Activated CD4-positive, CD25-positive, alpha-beta regulatory T cell treated with anti-CD3 and anti-CD28 coated beads, Interleukin-2, amount 50 U/mL, for 72 hours (primary cell): ENCODE results near the gene UBA1.
A peak's percentile ranks its signal among the peaks of the same experiment; 100 is the strongest.

Experiments
- DNase-seq: peaks from one replicate; pipeline ENCODE4 v3.0.0; 2021

Gene UBA1

GRCh38 chrX:47215291-47215900 lies 21.8 kb downstream of the UBA1 start:
- no peak for DNase-seq

GRCh38 chrX:47216393-47216925 lies 22.8 kb downstream of the UBA1 start:
- no peak for DNase-seq

GRCh38 chrX:47217121-47217851 lies 23.7 kb downstream of the UBA1 start:
- DNase-seq = no peak

DNA sequence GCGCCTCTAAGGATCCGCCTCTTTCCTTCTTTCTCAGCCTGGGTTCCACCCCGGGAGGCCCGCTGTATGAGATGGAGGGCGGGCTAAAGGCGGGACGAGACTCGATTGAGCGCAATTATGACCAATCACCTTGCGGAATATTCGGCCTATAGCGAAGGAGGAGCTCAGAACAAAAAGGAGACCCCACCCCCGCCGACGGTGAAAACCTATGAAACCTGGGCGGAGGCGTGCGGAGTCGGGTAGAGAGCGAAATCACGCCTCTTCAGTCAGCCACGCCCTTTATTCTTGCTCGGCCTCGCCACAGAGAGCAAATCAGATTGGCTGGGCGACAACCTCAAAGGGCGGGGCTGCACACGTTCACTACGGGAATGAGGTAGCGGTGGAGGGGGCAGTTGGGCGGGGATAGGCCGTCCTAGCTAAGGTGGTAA lies 24.2 kb downstream of the UBA1 start:
- DNase-seq = peak; percentile 96

GRCh38 chrX:47218280-47218919 lies 24.8 kb downstream of the UBA1 start, which contains the start of gene CDK16:
CDK16 (plus strand) TSS chrX:47218681; CDS start chrX:47223558, 4,877 bp downstream.
- peak; percentile 85 for DNase-seq

DNA sequence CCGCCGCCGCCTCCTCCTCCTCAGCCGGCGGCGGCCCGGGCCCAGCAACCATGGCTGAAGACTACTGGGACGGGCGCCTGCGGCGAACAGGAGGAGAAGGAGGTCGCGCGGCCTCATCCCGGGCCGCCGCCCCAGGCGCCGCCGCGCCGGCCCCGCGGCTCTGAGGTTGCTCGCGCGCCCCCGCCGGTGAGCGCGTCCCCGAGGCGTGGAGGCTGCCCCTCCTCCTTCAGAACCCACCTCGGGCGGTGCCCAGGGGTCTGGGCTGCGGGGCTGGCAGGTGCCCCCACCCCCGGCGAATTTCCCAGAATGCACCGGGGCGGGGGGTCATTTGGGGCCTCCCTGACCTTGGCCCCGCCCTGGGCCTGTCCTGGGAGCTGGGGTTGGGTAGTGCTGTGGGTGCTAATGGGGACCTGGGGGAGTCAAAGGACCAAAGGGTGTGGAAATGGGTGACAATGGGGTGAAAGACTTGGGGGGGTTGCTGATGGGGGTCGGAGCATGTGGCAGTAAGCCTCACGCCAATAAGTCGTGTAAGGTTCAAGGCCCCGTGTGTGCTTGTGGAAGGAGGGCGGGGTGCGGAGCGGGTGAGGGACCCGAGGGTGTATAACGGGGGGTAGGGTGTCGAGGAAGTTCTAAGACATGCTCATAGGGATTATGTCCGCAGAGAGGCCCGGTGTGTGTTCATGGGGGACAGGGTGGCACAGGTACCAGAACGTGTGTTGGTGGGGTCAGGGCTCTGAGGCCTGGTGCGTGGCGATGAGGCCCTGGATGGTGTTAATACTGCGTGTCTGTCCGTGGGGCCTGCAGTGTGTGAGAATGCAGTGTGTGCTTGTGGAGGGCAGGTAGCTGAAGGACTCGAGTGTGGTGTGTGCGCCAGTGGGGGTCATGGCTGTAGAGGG lies 25.5 kb downstream of the UBA1 start:
- peak; percentile 73 for DNase-seq

GRCh38 chrX:47221756-47222155 lies 28.1 kb downstream of the UBA1 start:
- no peak for DNase-seq

DNA sequence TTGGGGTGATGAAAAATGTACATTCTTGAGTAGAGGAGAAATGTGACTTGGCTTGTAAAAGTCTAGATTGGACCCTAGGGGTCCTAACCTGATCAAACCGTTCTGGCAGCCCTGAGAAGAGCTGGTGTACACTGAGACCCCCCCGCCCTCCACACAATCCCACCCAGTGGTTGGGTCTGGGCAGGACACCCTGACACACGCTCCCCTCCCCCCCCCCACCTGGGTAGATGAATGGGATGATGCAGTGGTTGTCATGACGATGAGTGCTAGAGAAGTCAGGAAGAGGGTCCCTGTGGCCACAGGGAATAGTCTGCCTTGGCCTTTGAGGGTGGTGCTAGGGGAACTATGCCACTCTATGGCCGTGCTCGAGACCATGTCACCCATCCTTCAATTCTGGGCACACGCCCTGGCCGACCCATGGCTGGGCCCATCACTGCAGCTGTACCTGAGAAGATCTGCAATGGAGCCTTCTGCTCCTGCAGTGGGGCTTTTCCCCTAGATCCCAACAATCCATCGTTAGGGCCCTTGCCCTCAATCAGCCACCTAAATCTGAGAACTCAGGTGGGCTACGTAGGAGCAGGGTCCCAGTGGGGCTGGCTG lies 29.2 kb downstream of the UBA1 start:
- no peak for DNase-seq

- no peak for DNase-seq
Measured at GRCh38 chrX:47223476-47224250, 30.0 kb downstream of the UBA1 start.

DNA sequence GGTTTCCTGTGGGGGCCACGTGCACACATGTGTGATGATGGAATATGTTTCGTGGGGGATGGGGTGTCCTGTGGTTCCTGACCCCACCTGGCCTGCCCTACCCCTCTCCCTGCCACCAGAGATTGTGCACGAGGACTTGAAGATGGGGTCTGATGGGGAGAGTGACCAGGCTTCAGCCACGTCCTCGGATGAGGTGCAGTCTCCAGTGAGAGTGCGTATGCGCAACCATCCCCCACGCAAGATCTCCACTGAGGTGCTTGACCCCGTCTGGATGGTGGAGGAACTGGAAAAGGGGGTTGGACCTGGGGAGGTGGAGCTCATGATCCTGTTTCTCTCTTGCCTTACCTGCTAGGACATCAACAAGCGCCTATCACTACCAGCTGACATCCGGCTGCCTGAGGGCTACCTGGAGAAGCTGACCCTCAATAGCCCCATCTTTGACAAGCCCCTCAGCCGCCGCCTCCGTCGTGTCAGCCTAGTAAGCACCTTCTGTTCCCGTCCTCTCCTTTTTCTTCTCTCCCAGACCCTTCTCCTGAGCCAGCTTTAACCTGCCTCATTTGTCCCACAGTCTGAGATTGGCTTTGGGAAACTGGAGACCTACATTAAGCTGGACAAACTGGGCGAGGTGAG lies 30.8 kb downstream of the UBA1 start:
- DNase-seq = no peak

DNA sequence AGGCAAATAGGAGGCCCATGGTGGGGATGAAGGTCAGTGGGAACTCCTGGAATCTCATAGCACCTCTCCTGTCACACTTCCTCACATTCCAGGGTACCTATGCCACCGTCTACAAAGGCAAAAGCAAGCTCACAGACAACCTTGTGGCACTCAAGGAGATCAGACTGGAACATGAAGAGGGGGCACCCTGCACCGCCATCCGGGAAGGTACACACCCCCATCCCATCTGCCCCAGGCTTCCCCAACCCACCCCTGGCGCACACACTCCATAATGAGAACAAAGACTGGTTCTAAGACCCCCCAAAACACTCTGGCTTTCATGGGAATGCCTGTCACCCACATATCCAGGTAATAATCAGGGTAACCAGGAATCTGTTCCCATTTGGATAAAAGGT lies 31.3 kb downstream of the UBA1 start:
- DNase-seq = no peak

GRCh38 chrX:47226071-47226470 lies 32.4 kb downstream of the UBA1 start:
- no peak for DNase-seq

DNA sequence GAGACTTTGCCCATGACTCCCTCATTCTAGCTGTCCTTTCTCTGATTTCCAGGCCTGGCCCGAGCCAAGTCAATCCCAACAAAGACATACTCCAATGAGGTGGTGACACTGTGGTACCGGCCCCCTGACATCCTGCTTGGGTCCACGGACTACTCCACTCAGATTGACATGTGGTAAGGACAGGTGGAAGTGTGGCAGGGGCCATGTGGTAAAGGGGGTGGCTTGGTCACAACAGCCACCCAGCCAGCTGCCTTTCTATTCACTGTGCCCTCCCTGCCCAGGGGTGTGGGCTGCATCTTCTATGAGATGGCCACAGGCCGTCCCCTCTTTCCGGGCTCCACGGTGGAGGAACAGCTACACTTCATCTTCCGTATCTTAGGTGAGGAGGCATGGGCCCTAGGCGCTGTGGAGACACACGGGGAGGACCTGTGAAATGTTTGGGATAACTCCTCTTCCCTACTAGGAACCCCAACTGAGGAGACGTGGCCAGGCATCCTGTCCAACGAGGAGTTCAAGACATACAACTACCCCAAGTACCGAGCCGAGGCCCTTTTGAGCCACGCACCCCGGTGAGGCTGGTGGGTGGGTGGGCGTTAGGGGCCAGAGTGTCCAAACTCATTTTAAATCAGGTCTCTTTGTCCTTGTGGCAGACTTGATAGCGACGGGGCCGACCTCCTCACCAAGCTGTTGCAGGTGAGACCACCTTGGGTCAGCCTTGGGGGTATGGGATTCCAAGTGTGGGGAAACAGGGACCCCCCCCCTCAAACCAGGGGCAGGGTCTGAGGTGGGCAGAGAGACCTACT lies 33.1 kb downstream of the UBA1 start:
- no peak for DNase-seq

DNA sequence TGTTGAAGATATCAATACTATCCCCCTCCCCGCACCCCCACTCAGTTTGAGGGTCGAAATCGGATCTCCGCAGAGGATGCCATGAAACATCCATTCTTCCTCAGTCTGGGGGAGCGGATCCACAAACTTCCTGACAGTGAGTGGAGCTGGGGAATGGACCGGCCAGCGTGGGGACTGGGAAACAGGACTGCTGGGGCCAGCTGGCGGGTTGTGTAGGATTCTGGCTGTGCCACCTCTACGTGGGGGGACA lies 33.6 kb downstream of the UBA1 start:
- no peak for DNase-seq

GRCh38 chrX:47228550-47229270 lies 35.1 kb downstream of the UBA1 start:
- DNase-seq = no peak

GRCh38 chrX:47229427-47229826 lies 35.8 kb downstream of the UBA1 start:
- no peak for DNase-seq

DNA sequence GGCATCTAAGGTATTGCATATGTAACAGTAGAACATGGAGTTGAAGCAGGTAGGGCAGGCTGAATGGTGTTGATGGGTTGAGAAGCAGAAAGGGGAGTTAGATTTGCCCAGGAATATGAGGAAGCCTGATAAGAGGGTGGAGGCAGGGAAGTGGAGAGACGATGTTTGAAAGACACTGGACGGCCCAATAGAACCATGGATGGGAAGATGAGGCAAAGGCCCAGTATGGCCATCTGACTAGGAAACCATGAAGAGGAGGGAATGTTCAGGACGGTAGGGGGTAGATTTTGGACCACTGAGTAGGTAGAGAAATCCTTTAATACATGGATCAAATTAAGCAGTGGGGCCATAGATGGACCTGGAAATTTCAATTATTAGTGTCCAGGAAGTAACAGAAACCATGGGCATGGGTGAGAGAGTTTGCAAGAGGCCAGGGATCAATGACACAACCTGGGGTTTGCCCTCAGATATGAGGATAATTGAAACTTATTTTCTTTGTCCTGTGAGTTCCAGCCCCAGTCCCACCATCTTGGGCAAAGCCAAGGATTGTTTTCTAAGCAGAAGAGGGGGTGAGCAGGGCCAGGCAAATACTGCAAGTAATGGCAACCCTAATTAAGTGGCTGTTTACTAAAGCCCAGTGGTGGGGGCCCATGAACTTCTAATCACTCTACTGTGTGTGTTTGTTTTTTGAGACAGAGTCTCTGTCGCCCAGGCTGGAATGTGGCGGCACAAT lies 36.7 kb downstream of the UBA1 start:
- DNase-seq = no peak

DNA sequence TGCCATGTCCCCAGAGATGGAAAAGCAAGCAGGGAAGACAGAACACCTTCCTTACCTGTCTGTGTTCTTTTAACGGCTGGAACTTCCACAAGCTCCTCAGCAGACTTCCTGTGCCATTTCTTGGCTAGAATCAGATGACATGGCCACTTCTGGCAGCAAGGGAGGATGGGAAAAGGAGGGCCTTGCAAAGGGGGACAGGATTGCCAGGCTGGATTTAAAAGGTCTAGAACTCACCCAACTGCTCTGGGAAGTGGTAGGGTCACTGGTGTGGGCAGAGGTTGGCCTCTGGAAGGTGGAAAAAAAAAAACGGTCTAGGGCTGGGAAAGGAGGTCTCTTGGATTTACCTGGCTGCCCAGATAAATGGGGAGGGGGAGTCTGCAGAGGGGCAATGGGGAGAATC lies 37.5 kb downstream of the UBA1 start:
- DNase-seq = no peak

GRCh38 chrX:47232197-47232802 lies 38.7 kb downstream of the UBA1 start:
- no peak for DNase-seq
